Stimulated activated CD8-positive, alpha-beta memory T cell treated with anti-CD3 and anti-CD28 coated beads, Interleukin-12 subunit alpha, Interleukin-12 subunit beta, amount 100 ng/mL, for 4 hours (primary cell): ENCODE measurements around the gene FER.
"Not testable (repeated sequence)": the region's sequence is repeated elsewhere in the genome, so short reads cannot be mapped to it uniquely, and the experiment has no call there.

ENCODE experiments used
- DNase-seq: peaks from one replicate; pipeline ENCODE4 v3.0.0-alpha.2; 2020; ENCODE audit warnings: low read depth

Gene FER

DNA sequence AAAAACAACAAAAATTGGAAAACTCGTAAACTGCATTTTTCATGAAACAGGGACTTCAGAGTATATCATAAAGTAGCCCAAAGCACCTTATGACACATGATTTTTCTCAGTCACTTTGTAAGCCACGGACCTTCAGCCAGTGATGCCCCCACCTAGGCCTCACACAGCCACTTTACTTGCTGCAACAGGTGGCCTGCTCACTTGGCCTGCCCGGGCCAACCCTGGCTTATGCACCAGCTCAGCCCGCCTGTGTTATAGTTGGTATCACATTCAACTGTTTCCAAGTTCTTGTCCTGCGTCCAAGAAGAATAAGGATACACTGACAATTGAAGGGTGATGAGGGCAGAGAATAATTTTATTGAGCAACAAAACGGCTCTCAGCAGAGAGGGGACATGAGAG lies 219.2 kb downstream of the FER start:
- no peak for DNase-seq

DNA sequence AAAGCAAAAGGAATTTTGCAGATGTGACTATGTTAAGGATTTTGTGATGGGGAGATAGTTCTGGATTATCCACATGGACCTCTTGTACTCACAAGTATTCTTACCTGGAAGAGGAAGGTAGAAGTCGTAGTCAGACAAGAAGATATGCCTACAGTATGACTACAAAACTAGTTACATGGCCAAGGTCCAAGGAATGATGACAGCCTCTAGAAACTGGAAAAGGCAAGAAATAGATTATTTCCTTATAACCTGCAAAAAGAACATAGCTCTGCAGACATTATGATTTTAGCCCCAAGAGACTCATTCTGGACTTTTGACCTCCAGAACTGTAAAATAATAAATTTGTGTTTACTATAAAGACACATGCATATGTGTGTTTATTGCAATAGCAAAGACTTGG lies 226.9 kb downstream of the FER start:
- DNase-seq = no peak

DNA sequence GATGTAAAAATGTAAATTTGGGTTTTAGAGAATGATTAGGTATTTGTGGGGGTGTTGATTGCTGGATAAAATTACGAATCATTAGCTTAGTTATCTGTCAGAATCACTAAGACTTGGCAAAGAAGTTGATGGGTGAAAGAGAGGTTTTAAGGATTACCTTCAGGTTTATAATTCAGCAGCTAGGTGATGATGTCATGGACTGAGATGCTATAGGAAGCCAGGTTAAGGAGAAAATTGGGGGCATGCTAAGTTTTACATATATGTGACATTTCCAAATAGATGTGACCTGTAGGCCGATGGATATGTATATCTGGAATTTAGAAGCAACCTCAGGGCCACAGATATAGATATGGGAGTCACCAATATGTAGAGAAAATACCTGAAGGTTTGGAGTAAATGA lies 228.0 kb downstream of the FER start:
- DNase-seq = no peak

DNA sequence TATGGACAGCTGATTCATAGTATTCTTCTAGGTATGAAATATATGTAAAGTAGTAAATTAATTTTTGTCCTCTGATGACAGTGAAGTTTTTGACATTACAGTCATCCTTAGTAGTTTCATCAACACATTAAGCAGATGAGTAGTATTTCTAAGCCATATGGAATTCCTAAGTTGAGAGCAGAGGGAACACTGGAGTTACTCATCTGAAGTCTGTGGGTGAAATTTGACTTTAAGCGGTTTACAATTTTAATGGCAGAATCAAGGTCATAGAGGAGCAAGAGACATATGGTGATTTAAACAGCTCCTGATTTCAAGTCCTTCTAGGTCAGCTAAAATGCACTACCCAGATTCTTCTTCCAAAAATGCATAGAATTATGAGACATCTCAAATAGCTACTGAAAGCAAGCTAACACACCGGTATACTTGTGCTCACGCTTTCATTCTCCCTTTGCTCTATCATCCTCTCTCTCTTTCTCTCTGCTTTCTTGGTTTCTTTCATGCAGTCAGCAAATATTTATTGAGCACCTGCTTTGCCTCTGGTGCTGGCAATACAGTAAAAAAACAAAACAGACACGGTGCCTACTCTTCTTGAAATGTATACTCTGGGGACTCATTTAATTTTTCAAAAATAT lies 235.9 kb downstream of the FER start:
- no peak for DNase-seq

DNA sequence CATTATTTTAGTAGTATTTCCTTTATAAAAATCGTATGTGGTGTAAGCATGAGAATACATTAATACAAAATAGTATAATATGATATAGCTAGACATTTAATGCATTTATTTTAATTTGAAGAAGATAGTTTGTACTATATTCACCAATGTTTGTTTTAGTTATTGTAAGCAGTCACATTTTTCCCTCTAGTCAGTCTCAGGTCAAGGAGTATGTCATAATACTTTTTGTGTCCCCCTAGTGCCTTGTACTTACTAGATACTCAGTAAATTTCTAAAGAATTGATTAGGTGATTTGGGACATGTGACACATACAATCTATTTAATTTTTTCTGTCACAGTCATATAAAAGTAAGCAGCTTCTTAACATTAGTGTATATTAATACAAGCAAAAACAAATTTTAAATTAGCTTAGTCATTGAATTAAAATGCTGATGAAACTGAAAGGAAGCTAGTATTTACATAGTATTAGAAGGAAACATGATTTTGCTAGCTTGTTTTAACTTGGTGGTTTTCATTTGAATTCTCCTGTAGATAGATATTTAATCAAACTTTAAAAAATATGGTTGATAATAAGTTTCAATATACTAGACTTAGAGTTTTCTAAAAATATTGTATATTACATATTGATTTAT lies 242.2 kb downstream of the FER start:
- no peak for DNase-seq

DNA sequence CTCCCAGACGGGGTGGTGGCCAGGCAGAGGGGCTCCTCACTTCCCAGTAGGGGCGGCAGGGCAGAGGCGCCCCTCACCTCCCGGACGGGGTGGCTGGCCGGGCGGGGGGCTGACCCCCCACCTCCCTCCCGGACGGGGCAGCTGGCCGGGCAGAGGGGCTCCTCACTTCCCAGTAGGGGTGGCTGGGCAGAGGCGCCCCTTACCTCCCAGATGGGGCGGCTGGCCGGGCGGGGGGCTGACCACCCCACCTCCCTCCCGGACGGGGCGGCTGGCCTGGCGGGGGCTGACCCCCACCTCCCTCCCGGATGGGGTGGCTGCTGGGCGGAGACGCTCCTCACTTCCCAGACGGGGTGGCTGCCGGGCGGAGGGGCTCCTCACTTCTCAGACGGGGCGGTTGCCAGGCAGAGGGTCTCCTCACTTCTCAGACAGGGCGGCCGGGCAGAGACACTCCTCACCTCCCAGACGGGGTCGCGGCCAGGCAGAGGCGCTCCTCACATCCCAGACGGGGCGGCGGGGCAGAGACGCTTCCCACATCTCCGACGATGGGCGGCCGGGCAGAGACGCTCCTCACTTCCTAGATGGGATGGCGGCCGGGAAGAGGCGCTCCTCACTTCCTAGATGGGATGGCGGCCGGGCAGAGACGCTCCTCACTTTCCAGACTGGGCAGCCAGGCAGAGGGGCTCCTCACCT lies 244.8 kb downstream of the FER start:
- not testable (repeated sequence) for DNase-seq

DNA sequence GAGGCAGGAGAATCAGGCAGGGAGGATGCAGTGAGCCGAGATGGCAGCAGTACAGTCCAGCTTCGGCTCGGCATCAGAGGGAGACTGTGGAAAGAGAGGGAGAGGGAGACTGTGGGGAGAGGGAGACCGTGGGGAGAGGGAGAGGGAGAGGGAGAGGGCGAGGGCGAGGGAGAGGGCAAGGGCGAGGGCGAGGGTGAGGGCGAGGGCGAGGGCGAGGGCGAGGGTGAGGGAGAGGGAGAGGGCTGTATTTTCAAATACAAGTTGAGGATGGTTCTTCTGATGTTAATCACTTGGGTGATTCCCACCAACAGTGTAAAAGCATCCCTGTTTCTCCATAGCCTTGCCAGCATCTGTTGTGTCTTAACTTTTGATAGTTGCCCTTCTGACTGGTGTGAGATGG lies 245.7 kb downstream of the FER start:
- not testable (repeated sequence) for DNase-seq

DNA sequence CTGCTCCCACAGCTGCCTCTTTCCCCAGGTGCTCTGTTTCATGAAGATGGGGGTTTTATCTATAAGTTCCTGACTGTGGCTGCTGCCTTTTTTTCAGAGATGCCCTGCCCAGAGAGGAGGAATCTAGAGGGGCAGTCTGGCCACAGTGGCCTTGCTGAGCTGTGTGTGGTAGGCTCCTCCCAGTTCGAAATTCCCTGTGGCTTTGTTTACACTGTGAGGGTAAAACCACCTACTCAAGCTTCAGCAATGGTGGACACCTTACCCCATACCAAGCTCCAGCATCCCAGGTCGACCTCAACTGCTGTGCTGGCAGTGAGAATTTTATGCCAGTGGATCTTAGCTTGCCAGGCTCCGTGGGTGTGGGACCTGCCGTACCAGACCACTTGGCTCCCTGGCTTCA lies 250.0 kb downstream of the FER start:
- no peak for DNase-seq

DNA sequence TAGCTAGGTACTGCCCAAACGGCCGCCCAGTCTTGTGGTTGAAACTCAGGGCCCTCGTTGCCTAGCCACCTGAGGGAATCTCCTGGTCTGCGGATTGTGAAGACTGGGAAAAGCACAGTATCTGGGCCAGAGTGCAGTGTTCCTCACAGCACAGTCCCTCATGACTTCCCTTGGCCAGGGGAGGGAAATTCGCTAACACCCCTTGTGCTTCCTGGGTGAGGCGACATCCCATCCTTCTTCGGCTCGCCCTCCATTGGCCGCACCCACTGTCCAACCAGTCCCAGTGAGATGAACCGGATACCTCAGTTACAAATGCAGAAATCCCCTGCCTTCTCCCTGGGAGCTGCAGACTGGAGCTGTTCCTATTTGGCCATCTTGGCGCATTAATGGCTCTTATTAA lies 250.5 kb downstream of the FER start:
- no peak for DNase-seq

DNA sequence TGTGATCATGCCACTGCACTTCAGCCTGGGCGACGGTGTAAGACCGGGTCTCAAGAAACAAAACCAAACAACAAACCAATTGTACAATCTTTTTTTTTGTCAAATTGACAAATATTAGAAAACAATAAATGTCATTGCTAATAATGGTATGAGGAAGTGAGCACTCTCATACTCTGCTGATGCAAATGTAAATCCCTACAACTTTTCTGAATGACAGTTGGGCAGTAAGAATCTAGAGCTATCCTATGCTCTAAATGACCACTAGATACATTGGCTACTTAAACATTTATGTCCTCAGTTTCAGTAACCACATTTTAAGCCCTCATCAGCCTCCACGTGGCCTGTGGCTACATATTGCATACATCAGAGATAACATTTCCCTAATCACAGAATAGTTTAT lies 256.2 kb downstream of the FER start:
- DNase-seq = no peak

DNA sequence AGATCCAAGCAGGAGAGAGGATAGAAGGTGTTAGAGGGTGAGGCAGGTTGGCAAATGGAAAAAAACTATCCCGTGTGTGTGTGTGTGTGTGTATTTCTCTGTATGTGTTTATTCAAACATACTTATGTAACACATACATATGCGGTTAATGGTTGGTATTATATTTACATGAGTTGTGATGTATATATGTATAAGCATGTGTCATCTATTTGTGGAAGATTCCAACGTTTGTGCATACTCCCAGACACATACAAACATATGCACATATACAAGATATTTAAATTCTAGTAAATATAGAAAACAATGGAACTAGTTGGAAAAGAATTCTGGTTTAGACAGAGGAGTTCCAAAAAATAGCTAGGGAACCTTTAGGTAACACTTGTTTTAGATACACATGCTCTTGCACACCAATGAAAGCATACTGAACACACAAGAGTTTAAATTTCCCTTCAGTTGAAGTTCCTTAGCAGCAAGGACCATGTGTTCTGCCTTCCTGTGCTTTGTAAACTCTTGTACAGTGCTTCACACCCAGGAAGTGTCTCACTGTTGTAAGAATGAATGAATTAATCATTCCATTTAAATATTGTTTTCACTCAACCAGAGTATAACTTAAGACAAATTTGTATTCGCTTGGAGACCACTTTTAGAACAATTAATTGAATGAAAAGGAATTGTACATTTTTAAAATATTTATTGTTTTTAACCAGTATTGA lies 257.8 kb downstream of the FER start:
- no peak for DNase-seq

DNA sequence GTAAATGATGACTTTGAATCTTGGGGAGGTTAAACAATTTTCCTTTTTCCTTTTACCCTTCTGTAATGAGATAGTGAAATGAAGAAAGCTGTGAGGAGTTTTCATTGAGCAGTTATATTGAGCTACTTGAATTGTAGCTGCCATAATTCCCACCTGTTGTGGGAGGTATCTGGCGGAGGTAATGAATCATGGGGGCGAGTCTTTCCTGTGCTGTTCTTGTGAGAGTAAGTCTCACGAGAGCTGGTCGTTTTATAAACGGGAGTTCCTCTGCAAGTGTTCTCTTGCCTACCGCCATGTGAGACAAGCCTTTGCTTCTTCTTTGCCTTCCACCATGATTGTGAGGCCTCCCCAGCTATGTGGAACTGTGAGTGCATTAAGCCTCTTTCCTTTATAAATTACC lies 258.4 kb downstream of the FER start:
- DNase-seq = no peak

DNA sequence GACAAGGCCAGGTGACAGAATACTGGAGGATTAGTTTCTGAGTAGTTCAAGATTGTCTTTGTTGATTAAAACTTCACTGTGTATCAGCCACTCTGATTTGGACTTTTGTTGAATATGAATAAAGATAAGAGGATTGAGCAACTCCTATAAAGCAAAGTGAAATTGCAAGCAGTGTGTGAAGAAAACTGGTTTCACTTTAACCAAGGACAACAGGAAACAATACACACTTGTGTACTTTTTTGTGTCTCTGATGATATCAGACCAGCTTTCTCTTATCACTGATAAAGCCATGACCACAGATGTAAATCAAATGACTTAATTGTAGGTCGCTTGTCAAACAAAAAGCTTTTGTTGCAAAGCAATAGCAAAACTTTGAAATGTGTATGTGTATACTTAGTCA lies 268.6 kb downstream of the FER start:
- DNase-seq = no peak

DNA sequence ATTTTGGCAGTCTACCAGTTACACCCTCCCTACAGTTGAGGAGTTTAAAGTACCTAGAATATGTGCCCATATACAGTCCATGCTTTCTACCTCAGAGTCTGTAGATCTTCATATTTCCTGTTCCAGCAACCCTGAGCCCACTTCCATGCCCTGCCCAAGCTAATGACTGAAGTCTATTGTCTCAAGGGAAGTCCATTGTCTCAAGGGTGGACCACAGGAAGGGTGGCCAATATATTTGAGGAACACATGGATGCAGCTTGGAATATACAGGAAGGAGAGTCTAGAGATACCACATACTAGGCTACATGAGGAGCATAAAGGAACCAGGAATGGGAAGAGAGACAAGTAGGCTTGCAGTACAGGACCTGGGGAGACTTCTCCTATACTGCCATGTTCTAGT lies 274.4 kb downstream of the FER start:
- no peak for DNase-seq

DNA sequence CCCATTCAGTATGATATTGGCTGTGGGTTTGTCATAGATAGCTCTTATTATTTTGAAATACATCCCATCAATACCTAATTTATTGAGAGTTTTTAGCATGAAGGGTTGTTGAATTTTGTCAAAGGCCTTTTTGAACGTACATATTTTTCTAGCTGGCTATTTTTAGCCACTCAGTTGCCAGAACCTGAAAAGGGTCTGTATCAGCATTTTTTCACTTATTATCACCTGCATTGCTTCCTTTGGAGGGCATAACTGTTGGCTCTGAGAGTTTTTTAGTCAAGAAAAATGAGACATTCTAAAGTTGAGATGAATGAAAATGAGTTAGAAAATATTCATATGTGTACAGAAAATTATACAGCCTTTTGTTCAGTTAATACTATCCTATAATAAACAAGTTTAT lies 278.0 kb downstream of the FER start:
- not testable (repeated sequence) for DNase-seq

DNA sequence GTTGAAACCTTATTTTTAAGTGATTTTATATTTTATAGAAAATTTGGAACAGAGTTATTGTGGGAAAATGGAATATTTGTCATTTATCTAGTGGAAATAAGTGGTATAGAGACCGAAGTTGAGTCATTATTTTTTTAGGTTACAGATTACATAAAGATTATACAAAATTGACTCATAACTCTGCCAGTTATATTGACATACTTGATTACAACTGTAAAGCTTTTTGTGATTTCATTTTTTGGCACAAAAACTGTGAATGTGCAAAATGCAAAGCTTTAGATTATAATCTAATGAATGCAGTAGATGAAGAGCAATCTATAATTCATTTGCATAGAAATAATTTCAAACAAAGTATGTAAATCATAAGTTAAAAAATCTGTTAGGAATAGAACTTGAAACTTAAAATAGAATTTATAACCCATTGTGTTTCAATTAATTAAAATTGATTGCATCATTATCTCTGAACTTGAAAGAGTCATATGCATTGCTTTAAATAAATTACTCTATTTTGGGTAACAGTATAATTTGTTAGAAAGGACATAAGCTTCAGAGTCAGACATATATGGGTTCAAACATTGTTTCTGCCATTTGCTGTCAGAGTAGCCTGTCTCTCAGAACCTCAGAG lies 280.4 kb downstream of the FER start:
- DNase-seq = no peak

DNA sequence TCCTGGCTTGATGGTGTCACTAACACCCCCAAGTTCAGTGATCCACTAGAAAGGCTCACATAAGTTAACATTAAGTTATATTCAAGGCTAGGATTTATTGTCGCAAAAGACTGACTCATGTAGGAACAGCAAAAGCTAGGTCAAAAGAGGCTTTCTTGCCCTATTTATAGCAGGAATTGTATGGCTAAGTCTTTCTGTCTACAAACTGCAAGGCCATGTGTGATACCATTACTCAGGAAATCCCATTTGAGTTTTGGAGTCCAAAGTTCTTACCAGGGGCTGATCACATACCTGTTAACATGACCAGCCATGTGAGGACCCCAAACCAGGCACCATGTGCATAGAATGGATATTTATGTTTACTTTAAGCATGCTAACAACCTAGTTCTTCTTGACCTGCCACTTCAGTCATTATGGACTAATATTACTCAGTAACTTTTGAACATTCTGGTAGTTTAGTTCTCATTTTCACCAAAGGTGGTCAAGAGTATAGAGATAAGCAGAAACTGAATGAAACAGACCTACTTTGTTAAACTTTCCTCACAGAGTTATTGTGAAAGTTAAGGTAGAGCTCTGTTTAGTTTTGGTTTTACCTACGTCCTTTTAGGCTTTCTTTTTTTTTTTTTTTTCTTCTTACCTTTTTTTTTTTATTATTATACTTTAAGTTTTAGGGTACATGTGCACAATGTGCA lies 281.1 kb downstream of the FER start:
- no peak for DNase-seq

DNA sequence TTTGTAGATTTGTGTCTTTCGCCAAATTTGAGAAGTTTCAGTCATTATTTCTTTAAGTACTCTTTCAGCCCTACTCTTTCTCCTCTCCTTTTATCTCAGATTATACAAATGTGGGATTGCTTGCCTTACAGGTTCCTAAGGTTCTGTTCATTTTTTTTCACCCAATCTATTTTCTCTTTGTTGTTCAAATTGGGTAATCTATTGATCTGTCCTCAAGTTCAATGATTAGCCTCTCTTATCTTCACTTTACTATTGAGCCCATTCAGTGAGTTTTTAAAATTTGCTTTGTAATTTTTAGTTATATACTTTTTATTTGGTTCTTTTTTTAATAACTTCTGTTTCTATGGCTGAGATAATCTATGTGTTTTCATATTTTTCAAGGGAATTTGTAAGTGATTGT lies 282.1 kb downstream of the FER start:
- DNase-seq = no peak

DNA sequence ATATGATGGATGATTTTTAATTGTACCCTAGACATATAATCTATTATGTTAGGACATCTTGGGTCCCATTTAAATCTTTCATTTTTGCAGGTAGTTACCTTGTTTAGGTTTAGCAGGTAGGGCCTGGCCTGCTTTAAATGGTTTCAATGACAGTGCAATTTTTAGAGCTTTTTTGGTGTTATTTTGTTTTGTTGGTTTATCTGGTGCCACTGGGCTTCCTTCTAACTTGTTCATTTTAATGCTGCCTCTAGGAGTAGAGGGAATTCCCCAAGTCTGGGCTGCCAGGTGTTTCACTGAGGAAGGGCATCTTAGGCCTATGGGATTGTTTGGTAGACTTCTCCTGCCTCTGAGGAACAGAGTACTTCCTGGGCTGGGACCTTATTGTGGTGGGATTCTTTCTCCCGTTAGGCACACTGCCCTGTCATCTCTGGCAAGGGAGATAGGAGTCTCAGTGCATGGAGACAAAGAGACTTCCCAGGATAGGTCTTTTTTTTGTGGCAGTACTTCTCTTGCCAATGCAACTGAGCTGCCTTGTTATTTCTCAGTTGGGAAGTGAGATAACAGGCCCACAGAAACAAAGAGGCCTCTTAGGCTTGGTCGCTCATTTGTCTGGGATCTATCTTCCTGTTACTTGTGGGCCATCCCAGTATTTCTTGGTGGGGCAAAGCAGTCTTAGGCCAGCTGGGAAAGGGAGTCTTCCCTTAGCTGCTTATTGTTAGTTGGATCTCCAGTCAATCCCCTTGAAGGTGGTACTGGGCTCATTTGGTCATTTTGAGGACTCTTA lies 282.9 kb downstream of the FER start:
- DNase-seq = no peak

DNA sequence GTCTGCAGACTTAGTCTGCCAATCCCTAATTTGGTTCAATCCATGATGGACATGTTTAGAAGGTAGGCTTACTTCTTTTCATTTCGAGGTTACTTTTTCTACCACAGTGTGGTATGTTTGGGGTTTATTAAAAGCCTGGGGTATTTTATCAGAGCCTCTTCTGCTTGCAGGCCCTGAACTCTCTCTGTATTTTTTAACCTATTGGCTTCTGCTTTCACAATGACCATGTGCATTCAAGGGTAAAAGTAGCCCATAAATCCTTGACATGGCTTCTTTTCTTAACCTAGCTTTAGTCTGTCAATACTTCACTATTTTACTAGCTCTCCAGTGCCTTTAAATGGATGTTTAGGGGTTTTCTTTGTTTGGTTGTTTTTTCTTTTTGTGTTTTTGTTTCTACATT lies 286.6 kb downstream of the FER start:
- no peak for DNase-seq

DNA sequence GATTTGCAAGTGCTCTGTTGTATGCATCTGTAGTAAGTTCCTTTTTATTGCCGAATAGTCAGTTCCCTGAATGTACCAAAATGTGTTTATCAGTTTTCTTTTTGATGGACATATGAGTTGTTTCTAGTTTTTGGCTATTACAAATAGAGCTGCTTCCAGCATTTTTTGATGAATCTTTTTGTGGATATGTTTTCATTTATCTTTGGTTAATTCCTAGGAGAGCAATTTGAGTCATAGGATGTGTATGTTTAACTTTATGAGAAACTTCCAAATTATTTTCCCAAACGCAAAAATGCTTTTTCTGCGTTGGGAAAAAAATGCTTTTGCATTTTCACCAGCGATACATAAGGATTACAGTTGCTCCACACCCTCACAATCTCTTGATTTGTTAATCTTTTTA lies 287.7 kb downstream of the FER start:
- DNase-seq = no peak
